Endodermal cell (in vitro differentiated cells): ENCODE data around the gene SPINK2. TPM values are rescaled to one million over a fixed set of nuclear protein-coding genes. Genes with fewer than 3 reads are reported as not detected.

ENCODE experiments used
- DNase-seq: peaks from one replicate; pipeline ENCODE4 v3.0.0-alpha.2; 2017
- H3K27ac ChIP-seq: 2 replicates; pipeline ENCODE4 v1.5.1; 2013; ENCODE audit warnings: mild to moderate bottlenecking, low read depth, low read length, moderate library complexity
- H3K27me3 ChIP-seq: 2 replicates; pipeline ENCODE4 v1.6.1; 2013; ENCODE audit warnings: mild to moderate bottlenecking, low read length, moderate library complexity; ENCODE audit not compliant: insufficient read depth, control insufficient read depth, poor library complexity, severe bottlenecking
- H3K36me3 ChIP-seq: 2 replicates; pipeline ENCODE4 v1.7.0; 2013; ENCODE audit warnings: mild to moderate bottlenecking, low read length, moderate library complexity; ENCODE audit not compliant: control insufficient read depth, insufficient read depth
- H3K4me1 ChIP-seq: one replicate; pipeline ENCODE4 v1.7.0; 2013; ENCODE audit warnings: low read length; ENCODE audit not compliant: control insufficient read depth, insufficient read depth
- H3K4me3 ChIP-seq: 2 replicates; pipeline ENCODE4 v1.5.1; 2013; ENCODE audit warnings: mild to moderate bottlenecking, low read length, moderate library complexity
- H3K9ac ChIP-seq: 2 replicates; pipeline ENCODE4 v1.6.1; 2013; ENCODE audit warnings: mild to moderate bottlenecking, low read length, moderate library complexity; ENCODE audit not compliant: poor library complexity, severe bottlenecking; ENCODE audit errors: extremely low read depth
- H3K9me3 ChIP-seq: 2 replicates; pipeline ENCODE4 v1.6.1; 2013; ENCODE audit warnings: mild to moderate bottlenecking, low read length, moderate library complexity; ENCODE audit not compliant: control insufficient read depth
- H3K27ac Mint-ChIP-seq: 2 replicates; pipeline ENCODE4 v1.8.0; 2020; ENCODE audit warnings: mixed read lengths
- H3K27me3 Mint-ChIP-seq: 2 replicates; pipeline ENCODE4 v1.8.0; 2021; ENCODE audit warnings: mild to moderate bottlenecking, mixed read lengths; ENCODE audit not compliant: insufficient read depth
- H3K36me3 Mint-ChIP-seq: 2 replicates; pipeline ENCODE4 v1.8.0; 2020; ENCODE audit warnings: low read depth, mixed read lengths
- H3K4me1 Mint-ChIP-seq: 2 replicates; pipeline ENCODE4 v1.8.0; 2020; ENCODE audit warnings: mixed read lengths
- H3K4me3 Mint-ChIP-seq: 2 replicates; pipeline ENCODE4 v1.8.0; 2020; ENCODE audit warnings: mild to moderate bottlenecking, moderate library complexity, mixed read lengths
- H3K9me3 Mint-ChIP-seq: 2 replicates; pipeline ENCODE4 v1.8.0; 2020; ENCODE audit warnings: mild to moderate bottlenecking, mixed read lengths
- CTCF ChIP-seq: fragments of 200-600 bp; sonication (generic); conservative IDR thresholded peaks from 2 replicates; pipeline ENCODE4 v1.5.0; 2021; ENCODE audit warnings: antibody characterized with exemption, mild to moderate bottlenecking
- WGBS, 2 experiments: methylation state at CpG; one replicate each; pipeline versions ENCODE4 v1.1.5 to v1.1.7; 2013; ENCODE audit warnings: missing lambda C conversion rate in 2 of 2, mixed read lengths in 1 of 2; ENCODE audit not compliant: insufficient coverage in 1 of 2, insufficient read length in 1 of 2; 5-methylcytosine and 5-hydroxymethylcytosine counted together
- total RNA-seq, 2 donors: library from RNA; stranded (reverse); fragmentation: NEBNext Ultra II Directional in 1 of 2; extraction: Animal tissue kit (Norgen Biotek cat#: 25700) in 1 of 2; gene quantifications; 2 replicates in 1 of 2; 3 replicates in 1 of 2; pipeline ENCODE4 v1.2.1, GENCODE V29; 2021

SPINK2 gene
- total RNA-seq, 2 donors from 2014 or later, result 0.59 to 0.62 TPM

- Mint-ChIP-seq H3K36me3 (no peaks in the 10 kb centered on the region), H3K4me1 (peaks cover 23% of the 10 kb centered on the region), H3K9me3 (no peaks in the 10 kb centered on the region), H3K27me3 (peaks cover 3% of the 10 kb centered on the region), H3K4me3 (no peak overlapping the region), H3K27ac (no peak overlapping the region)
- TF ChIP-seq CTCF, result no peak
- no peak overlapping the region for H3K9ac ChIP-seq
- no peaks in the 10 kb centered on the region for H3K36me3 ChIP-seq
- WGBS, 2 experiments, result 76 to 83% methylated on average over 5 of the region's 5 CpGs
- H3K27me3 ChIP-seq, result no peaks in the 10 kb centered on the region
- H3K9me3 ChIP-seq, result no peaks in the 10 kb centered on the region
- H3K4me1 ChIP-seq, result peaks cover 3% of the 10 kb centered on the region
- no peak overlapping the region for H3K27ac ChIP-seq
- peak; percentile 32 for DNase-seq
- no peak overlapping the region for H3K4me3 ChIP-seq
Observed at GRCh38 chr4:56783986-56784385, 37.5 kb downstream of the SPINK2 start.

- TF ChIP-seq CTCF, result no peak
- peaks cover 3% of the 10 kb centered on the region for H3K27me3 Mint-ChIP-seq
Observed at GRCh38 chr4:56782019-56782418, 39.5 kb downstream of the SPINK2 start.

GRCh38 chr4:56773346-56773745 lies 48.2 kb downstream of the SPINK2 start:
- Histone ChIP-seq H3K27me3 (no peaks in the 10 kb centered on the region), H3K9me3 (no peaks in the 10 kb centered on the region), H3K4me1 (no peaks in the 10 kb centered on the region), H3K36me3 (no peaks in the 10 kb centered on the region), H3K9ac (no peak overlapping the region), H3K4me3 (no peak overlapping the region), H3K27ac (no peak overlapping the region)
- H3K9me3 Mint-ChIP-seq, result no peaks in the 10 kb centered on the region
- no peaks in the 10 kb centered on the region for H3K36me3 Mint-ChIP-seq
- H3K4me1 Mint-ChIP-seq, result peaks cover 4% of the 10 kb centered on the region
- no peaks in the 10 kb centered on the region for H3K27me3 Mint-ChIP-seq
- WGBS, 2 experiments, result 100% methylated on average over 1 of the region's 1 CpG; no CpG with 5 or more reads in 1 of the 2 experiments
- H3K4me3 Mint-ChIP-seq, result no peak overlapping the region
- no peak overlapping the region for H3K27ac Mint-ChIP-seq
- TF ChIP-seq CTCF, result no peak
- no peak for DNase-seq

More at GRCh38 chr4:56782019-56782418, 39.5 kb downstream of the SPINK2 start:
- no peaks in the 10 kb centered on the region for H3K9me3 Mint-ChIP-seq
- H3K36me3 Mint-ChIP-seq, result no peaks in the 10 kb centered on the region
- Histone ChIP-seq H3K4me1 (no peaks in the 10 kb centered on the region), H3K36me3 (no peaks in the 10 kb centered on the region), H3K27ac (no peak overlapping the region), H3K4me3 (no peak overlapping the region), H3K27me3 (no peaks in the 10 kb centered on the region), H3K9ac (no peak overlapping the region), H3K9me3 (no peaks in the 10 kb centered on the region)
- WGBS, 2 experiments, result 94% methylated on average over 8 of the region's 8 CpGs
- peaks cover 14% of the 10 kb centered on the region for H3K4me1 Mint-ChIP-seq
- no peak overlapping the region for H3K27ac Mint-ChIP-seq
- H3K4me3 Mint-ChIP-seq, result no peak overlapping the region
- DNase-seq, result peak; percentile 23
